A549 (cell line): ENCODE data around the gene MTHFD2L. TPM values are rescaled to one million over a fixed set of nuclear protein-coding genes. Genes with fewer than 3 reads are reported as not detected.

ENCODE experiments used
- ATAC-seq, 2 experiments: fragments of 200-7000 bp in 1 of 2; fragments of >200 bp in 1 of 2; cut with Nextera tagmentation in 1 of 2; cut with Tn5 transposase in 1 of 2; 3 replicates each; pipeline versions ENCODE4 v1.8.0 to v1.9.1; 2018 to 2020; ENCODE audit warnings: mild to moderate bottlenecking in 1 of 2, moderate library complexity in 1 of 2
- CTCF ChIA-PET: fragments of 300-600 bp; sonication (Branson Sonifier 250); formaldehyde crosslinking; extraction: SDS; loops from one replicate; lab custom pipeline; 2021; ENCODE audit warnings: antibody characterized with exemption, inconsistent platforms; lab: Yijun Ruan, JAX
- POLR2A ChIA-PET: fragments of 350-600 bp; formaldehyde crosslinking; extraction: SDS; loops from one replicate; lab custom pipeline; 2021; ENCODE audit warnings: antibody characterized with exemption, inconsistent platforms; lab: Yijun Ruan, JAX
- DNase-seq, 2 experiments: peaks; one replicate each; pipeline versions ENCODE4 v3.0.0 to v3.0.0-alpha.2; 2011 to 2016; ENCODE audit warnings: low read depth in 1 of 2, low spot score in 1 of 2
- FAIRE-seq: peaks from 2 replicates; lab custom pipeline; 2011; peaks lifted over from hg19 to GRCh38; lab: Jason Lieb, UNC
- H3K27ac ChIP-seq, 2 experiments: fragments of >200 bp; sonication (Bioruptor Twin); formaldehyde crosslinking; 3 replicates each; pipeline ENCODE4 v1.5.1; 2016 to 2017
- H3K4me1 ChIP-seq: fragments of >200 bp; sonication (Bioruptor Twin); formaldehyde crosslinking; 3 replicates; pipeline ENCODE4 v1.6.1; 2016
- H3K4me2 ChIP-seq: fragments of >200 bp; sonication (Bioruptor Twin); formaldehyde crosslinking; 3 replicates; pipeline ENCODE4 v1.6.1; 2016
- H3K4me3 ChIP-seq: fragments of >200 bp; sonication (Bioruptor Twin); formaldehyde crosslinking; 3 replicates; pipeline ENCODE4 v1.5.1; 2016
- H3K9me3 ChIP-seq: fragments of >200 bp; sonication (Bioruptor Twin); formaldehyde crosslinking; 3 replicates; pipeline ENCODE4 v1.6.1; 2016
- BCL3 ChIP-seq: fragments of >200 bp; sonication (Bioruptor Twin); formaldehyde crosslinking; IDR thresholded peaks from 3 replicates; pipeline ENCODE4 v1.6.1; 2016
- CBX8 ChIP-seq: fragments of 200-600 bp; sonication (generic); IDR thresholded peaks from 2 replicates; pipeline ENCODE4 v1.6.1; 2016
- E2F6 ChIP-seq: IDR thresholded peaks from 2 replicates; pipeline ENCODE4 v1.6.1; 2012; ENCODE audit warnings: low read depth, borderline replicate concordance
- EHMT2 ChIP-seq: fragments of 200-600 bp; sonication (generic); IDR thresholded peaks from 2 replicates; pipeline ENCODE4 v1.6.1; 2016; ENCODE audit warnings: antibody characterized with exemption, low read depth, mild to moderate bottlenecking, moderate library complexity
- ESRRA ChIP-seq: fragments of 150-350 bp; IDR thresholded peaks from 2 replicates; pipeline ENCODE4 v1.6.1; 2014; ENCODE audit warnings: mild to moderate bottlenecking, low read length, borderline replicate concordance
- GATA3 ChIP-seq: IDR thresholded peaks from 2 replicates; pipeline ENCODE4 v1.6.1; 2012; ENCODE audit warnings: borderline replicate concordance
- HES2 ChIP-seq: fragments of >200 bp; sonication (Bioruptor Twin); formaldehyde crosslinking; IDR thresholded peaks from 2 replicates; pipeline ENCODE4 v1.6.1; 2016
- HMGXB4 ChIP-seq: fragments of 250-450 bp; sonication (Bioruptor Pico); IDR thresholded peaks from 2 replicates; pipeline ENCODE4 v1.5.0; 2021; ENCODE audit warnings: mild to moderate bottlenecking, moderate library complexity, borderline replicate concordance
- HOXA7 ChIP-seq: fragments of 250-450 bp; sonication (Bioruptor Pico); IDR thresholded peaks from 2 replicates; pipeline ENCODE4 v1.5.0; 2020; ENCODE audit warnings: mild to moderate bottlenecking, moderate library complexity
- JUN ChIP-seq, 2 experiments: fragments of >200 bp; sonication (Bioruptor Twin); formaldehyde crosslinking; IDR thresholded peaks; 2 replicates in 1 of 2; 3 replicates in 1 of 2; pipeline ENCODE4 v1.6.1; 2016 to 2017
- MAFK ChIP-seq: fragments of 450-650 bp; IDR thresholded peaks from 2 replicates; pipeline ENCODE4 v1.6.1; 2014; ENCODE audit not compliant: partially characterized antibody
- NFE2L2 ChIP-seq: fragments of 150-350 bp; conservative IDR thresholded peaks from 2 replicates; pipeline ENCODE4 v1.6.1; 2014; ENCODE audit warnings: low read length
- NPAS2 ChIP-seq: fragments of 250-450 bp; sonication (Bioruptor Pico); IDR thresholded peaks from 2 replicates; pipeline ENCODE4 v1.8.0; 2022; ENCODE audit warnings: mild to moderate bottlenecking, moderate library complexity, borderline replicate concordance
- NR3C1 ChIP-seq: fragments of >200 bp; sonication (Bioruptor Twin); formaldehyde crosslinking; IDR thresholded peaks from 3 replicates; pipeline ENCODE4 v1.6.1; 2017
- PHF8 ChIP-seq: fragments of 200-600 bp; sonication (generic); IDR thresholded peaks from 2 replicates; pipeline ENCODE4 v1.6.1; 2016; ENCODE audit warnings: low read depth, mild to moderate bottlenecking, antibody characterized with exemption, moderate library complexity, borderline replicate concordance
- POLR2A ChIP-seq: IDR thresholded peaks from 2 replicates; pipeline ENCODE4 v1.6.1; 2012; ENCODE audit warnings: mild to moderate bottlenecking, low read length
- POLR2AphosphoS2 ChIP-seq: conservative IDR thresholded peaks from 2 replicates; pipeline ENCODE4 v1.6.1; 2012; ENCODE audit warnings: low read length, improper control_type of control experiment, inconsistent platforms
- RAD21 ChIP-seq, 2 experiments: fragments of >200 bp in 1 of 2; sonication (Bioruptor Twin) in 1 of 2; formaldehyde crosslinking in 1 of 2; IDR thresholded peaks in 1 of 2; conservative IDR thresholded peaks in 1 of 2; 2 replicates in 1 of 2; 3 replicates in 1 of 2; pipeline ENCODE4 v1.6.1; 2012 to 2018; ENCODE audit warnings: inconsistent platforms in 1 of 2
- TP53 ChIP-seq: fragments of 250-450 bp; sonication (Bioruptor Pico); IDR thresholded peaks from 2 replicates; pipeline ENCODE4 v1.5.0; 2021; ENCODE audit warnings: mild to moderate bottlenecking, moderate library complexity
- ZC3H11A ChIP-seq: fragments of 450-650 bp; IDR thresholded peaks from 2 replicates; pipeline ENCODE4 v1.6.1; 2014; ENCODE audit warnings: antibody characterized with exemption, mild to moderate bottlenecking
- ZFP36 ChIP-seq: fragments of 450-650 bp; IDR thresholded peaks from 2 replicates; pipeline ENCODE4 v1.6.1; 2014; ENCODE audit warnings: borderline replicate concordance; ENCODE audit not compliant: partially characterized antibody
- ZSCAN20 ChIP-seq: fragments of 250-450 bp; sonication (Bioruptor Pico); IDR thresholded peaks from 2 replicates; pipeline ENCODE4 v1.8.0; 2022; ENCODE audit warnings: mild to moderate bottlenecking, moderate library complexity
- WGBS: methylation state at CpG from one replicate; pipeline ENCODE4 v1.1.6; 2017; ENCODE audit errors: missing lambda C conversion rate; 5-methylcytosine and 5-hydroxymethylcytosine counted together
- polyA plus RNA-seq, 4 experiments: library from polyadenylated mRNA; depleted of rRNA in 3 of 4; stranded (reverse); fragments of >200 nt; fragmentation: RNase III in 1 of 4; extraction: RNeasy Plus Mini Kit Qiagen cat#74134 plus additional on column Dnase treatment in 1 of 4; gene quantifications; 2 replicates in 3 of 4; 3 replicates in 1 of 4; pipeline ENCODE4 v1.2.3, GENCODE V29; 2011 to 2017
- TF ChIP-seq, protein P1 (sequence below): fragments of 150-350 bp; IDR thresholded peaks from 2 replicates; pipeline ENCODE4 v1.6.1; 2014; ENCODE audit warnings: low read depth, mild to moderate bottlenecking, low read length
- TF ChIP-seq, protein P2 (sequence below): IDR thresholded peaks from 2 replicates; pipeline ENCODE4 v1.6.1; 2012

MTHFD2L gene
- polyA plus RNA-seq, 2 of the 4 experiments (the other 2 are of a cell fraction), result 8.5 to 19.3 TPM

DNA sequence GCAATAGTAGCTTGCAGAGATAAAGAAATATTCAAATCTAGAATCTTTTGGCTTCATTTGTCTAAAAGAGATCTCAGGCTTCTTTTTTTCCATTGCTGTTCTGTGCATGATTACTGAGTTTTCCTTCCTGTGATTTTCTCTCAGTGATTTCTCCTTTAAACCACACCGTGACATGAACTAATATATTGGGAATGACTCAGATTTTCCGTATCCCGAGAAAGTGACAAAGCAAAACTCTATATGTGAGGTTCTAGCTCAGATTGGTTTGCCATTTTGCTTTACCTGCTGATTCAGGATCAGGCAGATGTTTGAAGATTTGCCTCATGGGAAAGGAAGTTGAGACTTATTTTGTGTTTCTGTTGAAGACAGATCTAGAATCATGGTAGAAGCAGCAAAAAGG is 59.4 kb downstream of the MTHFD2L start:
- no peak for ATAC-seq
- FAIRE-seq, result no peak
- no peak for TF ChIP-seq EHMT2
- no peak for TF ChIP-seq POLR2A
- no peak for TF ChIP-seq ZSCAN20 (CRISPR knock-in tag)
- TF ChIP-seq RAD21 (conservative IDR thresholded peaks at IDR 0.05 in 1 of 2, IDR thresholded peaks at IDR 0.05 in 1 of 2), result no peak
- TF ChIP-seq HMGXB4 (CRISPR knock-in tag), result no peak
- TF ChIP-seq PHF8, result no peak
- TF ChIP-seq, protein P1, sequence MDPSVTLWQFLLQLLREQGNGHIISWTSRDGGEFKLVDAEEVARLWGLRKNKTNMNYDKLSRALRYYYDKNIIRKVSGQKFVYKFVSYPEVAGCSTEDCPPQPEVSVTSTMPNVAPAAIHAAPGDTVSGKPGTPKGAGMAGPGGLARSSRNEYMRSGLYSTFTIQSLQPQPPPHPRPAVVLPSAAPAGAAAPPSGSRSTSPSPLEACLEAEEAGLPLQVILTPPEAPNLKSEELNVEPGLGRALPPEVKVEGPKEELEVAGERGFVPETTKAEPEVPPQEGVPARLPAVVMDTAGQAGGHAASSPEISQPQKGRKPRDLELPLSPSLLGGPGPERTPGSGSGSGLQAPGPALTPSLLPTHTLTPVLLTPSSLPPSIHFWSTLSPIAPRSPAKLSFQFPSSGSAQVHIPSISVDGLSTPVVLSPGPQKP, result no peak
- TF ChIP-seq, protein P2, sequence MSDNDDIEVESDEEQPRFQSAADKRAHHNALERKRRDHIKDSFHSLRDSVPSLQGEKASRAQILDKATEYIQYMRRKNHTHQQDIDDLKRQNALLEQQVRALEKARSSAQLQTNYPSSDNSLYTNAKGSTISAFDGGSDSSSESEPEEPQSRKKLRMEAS, result no peak
- TF ChIP-seq GATA3, result no peak
- no peak for TF ChIP-seq ESRRA
- ChIA-PET CTCF (interaction anchor here (1.7 kb wide), 1 partner anchor 11 kb away, joined by 5 read pairs; no protein-coding TSS in a partner anchor), POLR2A (no interaction called here)
- Histone ChIP-seq H3K4me2 (no peak overlapping the region), H3K9me3 (no peaks in the 10 kb centered on the region), H3K4me1 (no peaks in the 10 kb centered on the region), H3K4me3 (no peak overlapping the region), H3K27ac (no peak overlapping the region)
- 62% methylated on average over 3 of the region's 3 CpGs for WGBS
- DNase-seq, result no peak

DNA sequence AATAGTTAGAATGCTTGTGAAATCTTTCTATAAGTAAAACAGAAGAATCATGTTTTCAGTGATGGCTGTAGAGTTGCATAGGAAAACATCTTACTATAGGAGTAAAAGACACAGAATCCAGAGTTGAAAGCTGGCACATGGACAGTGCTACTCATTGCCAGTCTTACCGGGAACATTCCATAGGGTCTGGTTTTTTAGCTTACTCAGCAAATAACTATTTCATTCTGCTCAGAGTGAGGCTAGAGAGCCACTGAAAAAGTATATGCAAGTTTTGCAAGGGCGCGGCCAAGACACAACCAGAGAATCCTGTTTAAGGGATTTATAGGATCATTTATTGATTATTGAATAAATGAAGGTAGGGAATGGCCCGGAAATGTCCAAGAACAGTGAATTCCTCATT is 60.3 kb downstream of the MTHFD2L start:
- ChIA-PET POLR2A (no interaction called here), CTCF (interaction anchor here (1.7 kb wide), 1 partner anchor 10 kb away, joined by 5 read pairs; no protein-coding TSS in a partner anchor)
- ATAC-seq (no peak), FAIRE-seq (no peak), DNase-seq (no peak)
- Histone ChIP-seq H3K27ac (no peak overlapping the region), H3K4me3 (no peak overlapping the region), H3K4me1 (no peaks in the 10 kb centered on the region), H3K9me3 (no peaks in the 10 kb centered on the region), H3K4me2 (no peak overlapping the region)
- TF ChIP-seq POLR2A (no peak), MAFK (peak; percentile 97)
- 87% methylated on average over 4 of the region's 4 CpGs for WGBS

- no peaks in the 10 kb centered on the region for H3K9me3 ChIP-seq
- no peak overlapping the region for H3K4me3 ChIP-seq
- TF ChIP-seq TP53 (no peak), EHMT2 (no peak), ZC3H11A (no peak)
- TF ChIP-seq, all 56 proteins: peak for 0
- DNase-seq (no peak), FAIRE-seq (no peak), ATAC-seq (no peak)
- ChIA-PET POLR2A (no interaction called here), CTCF (no interaction called here)
- Histone ChIP-seq H3K4me1 (peaks cover 8% of the 10 kb centered on the region), H3K4me2 (no peak overlapping the region), H3K27ac (no peak overlapping the region)
- 63% methylated on average over 2 of the region's 2 CpGs for WGBS
Measured at GRCh38 chr4:74219240-74219639, 61.3 kb downstream of the MTHFD2L start.

GRCh38 chr4:74223098-74223497 is 65.2 kb downstream of the MTHFD2L start:
- Histone ChIP-seq H3K4me3 (no peak overlapping the region), H3K27ac (no peak overlapping the region), H3K4me2 (no peak overlapping the region), H3K9me3 (no peaks in the 10 kb centered on the region), H3K4me1 (peaks cover 13% of the 10 kb centered on the region)
- ATAC-seq (no peak), FAIRE-seq (no peak), DNase-seq (no peak)
- ChIA-PET CTCF (no interaction called here), POLR2A (no interaction called here)
- WGBS, result 88% methylated on average over 2 of the region's 2 CpGs
- no peak for TF ChIP-seq NR3C1
- no peak for TF ChIP-seq NPAS2 (CRISPR knock-in tag)
- TF ChIP-seq ZFP36, result no peak
- no peak for TF ChIP-seq BCL3
- no peak for TF ChIP-seq MAFK
- no peak for TF ChIP-seq POLR2AphosphoS2
- TF ChIP-seq HES2, result no peak
- no peak for TF ChIP-seq NFE2L2
- TF ChIP-seq ZSCAN20 (CRISPR knock-in tag), result no peak
- TF ChIP-seq CBX8, result no peak
- TF ChIP-seq GATA3, result no peak
- TF ChIP-seq E2F6, result no peak
- TF ChIP-seq HOXA7 (CRISPR knock-in tag), result no peak
- no peak for TF ChIP-seq JUN (IDR thresholded peaks at IDR 0.05)
